HG03064 (cell line): ENCODE data around the gene CCR6.
"Not testable (repeated sequence)": the region's sequence is repeated elsewhere in the genome, so short reads cannot be mapped to it uniquely, and the experiment has no call there.

Experiments used
- ATAC-seq: cut with Tn5 transposase; IDR thresholded peaks from one replicate; pipeline ENCODE4 v1.9.1; 2021; ENCODE audit warnings: low read depth; ENCODE audit not compliant: unreplicated experiment

Gene CCR6

DNA sequence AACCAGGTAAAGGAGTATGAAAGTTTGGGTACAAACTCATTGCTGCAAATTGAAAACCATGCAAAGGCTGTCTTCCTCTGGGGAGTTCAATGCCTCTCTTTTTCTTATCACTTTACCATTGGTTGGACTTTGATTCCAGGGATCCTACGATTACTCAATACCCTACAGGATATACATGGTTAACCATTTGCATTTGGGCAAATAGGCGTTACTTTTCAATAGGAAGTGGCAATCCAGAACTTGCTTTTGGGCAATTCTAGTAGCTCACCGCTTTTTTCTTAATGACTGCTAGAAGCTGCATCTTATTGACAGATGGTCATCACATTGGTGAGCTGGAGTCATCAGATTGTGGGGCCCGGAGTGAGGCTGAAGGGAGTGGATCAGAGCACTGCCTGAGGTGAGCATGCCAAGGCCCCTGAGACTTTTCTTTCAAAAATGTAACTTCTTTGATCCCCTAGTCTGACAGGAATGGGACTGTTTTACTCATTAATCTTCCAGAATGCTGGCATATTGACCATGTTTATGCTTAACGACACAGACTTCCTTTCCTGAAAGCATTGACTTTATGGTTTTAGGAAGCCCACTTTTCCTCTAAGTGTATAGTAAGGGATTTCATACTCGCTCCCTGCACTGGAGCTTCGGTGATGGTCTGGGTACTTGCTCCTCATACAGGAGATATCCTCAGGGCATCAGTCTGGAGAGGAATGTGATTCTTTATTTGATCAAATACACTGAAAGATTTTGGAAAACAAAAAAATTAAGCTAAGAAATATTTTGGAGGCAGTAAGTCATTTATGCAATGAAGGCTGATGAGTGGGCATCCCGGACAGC lies at the start of gene CCR6:
Gene CCR6, plus strand, starts transcription at position 270 of the 831 bp plus-strand sequence. CDS start 13,039 bp downstream, outside the sequence.
- ATAC-seq = peak; percentile 16

DNA sequence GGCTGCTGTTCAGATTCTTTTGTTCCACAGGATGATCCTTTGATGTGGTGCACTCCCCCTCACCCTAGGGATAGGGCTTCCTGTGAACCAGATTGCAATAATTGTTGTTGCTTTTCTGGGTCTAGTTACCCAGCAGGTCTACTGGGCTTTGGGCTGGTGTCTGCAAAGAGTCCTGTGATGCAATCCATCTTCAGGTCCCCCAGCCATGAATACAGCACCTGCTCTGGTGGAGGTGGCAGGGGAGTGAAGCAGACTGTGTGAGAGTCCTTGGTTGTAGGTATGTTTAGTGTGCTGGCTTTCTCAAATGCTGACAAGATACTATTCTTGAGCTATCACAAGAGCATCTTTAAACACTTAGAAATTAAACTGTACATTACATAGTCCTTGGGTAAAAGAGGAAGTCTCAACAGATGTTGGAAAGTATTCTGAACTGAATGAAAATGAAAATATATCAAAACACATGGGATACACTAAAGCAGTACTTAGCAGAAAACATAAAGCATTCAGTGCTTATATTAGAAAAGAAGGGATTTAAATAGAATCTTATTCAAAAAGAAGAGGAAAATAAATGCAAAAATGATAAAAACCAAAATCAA lies 49.1 kb upstream of the CCR6 start:
- ATAC-seq = no peak

DNA sequence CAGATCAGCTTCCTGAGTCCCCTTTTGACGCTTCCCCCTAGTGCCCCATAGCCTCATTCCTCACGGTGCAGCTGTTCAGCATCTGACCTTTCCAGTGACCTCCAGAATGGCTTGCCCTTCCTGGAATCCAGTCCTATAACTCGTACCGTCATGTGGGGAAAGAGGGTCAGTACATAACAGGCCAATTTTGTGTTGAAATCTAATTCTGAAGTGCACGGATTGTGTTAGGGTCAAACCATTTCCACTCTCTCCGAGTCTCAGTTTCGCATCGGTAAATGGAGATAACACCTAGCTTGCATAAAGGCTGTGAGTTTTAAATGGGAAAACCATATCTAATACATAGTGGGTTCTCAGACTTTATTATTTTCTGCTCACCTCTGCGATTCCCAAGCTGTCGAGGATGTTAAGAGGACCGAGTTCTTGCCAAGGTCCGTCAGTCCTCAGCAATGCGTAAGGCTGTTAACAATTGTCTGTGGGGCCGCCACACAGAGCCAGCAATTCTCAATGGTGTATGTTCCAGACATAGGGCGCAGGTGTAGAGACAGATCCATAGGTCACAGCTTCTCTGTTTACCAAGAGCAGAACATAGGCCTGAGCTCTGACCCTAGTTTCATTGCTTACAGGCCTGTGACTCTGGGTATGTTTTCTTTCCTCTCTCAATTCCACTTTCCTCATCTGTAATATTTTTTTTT lies 45.5 kb upstream of the CCR6 start:
- ATAC-seq = no peak

DNA sequence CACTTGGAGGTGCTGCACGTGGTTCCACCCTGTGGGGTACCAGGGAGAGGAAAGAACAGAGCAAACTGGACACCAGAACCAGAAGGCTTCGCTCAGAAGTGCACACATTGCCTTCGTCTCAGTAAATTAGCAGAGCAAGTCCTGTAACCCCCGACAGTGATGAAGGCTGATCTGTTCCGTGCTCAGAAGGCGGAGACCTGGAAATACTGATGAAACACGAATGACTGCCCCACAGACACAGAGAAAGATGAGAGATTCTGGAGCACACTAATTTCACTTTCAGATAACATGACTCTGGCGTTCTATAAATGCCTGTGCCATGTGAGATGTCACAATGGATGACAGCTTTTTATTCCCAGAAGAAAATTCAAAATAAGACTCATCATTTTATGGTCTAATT lies 44.2 kb upstream of the CCR6 start:
- ATAC-seq = no peak

DNA sequence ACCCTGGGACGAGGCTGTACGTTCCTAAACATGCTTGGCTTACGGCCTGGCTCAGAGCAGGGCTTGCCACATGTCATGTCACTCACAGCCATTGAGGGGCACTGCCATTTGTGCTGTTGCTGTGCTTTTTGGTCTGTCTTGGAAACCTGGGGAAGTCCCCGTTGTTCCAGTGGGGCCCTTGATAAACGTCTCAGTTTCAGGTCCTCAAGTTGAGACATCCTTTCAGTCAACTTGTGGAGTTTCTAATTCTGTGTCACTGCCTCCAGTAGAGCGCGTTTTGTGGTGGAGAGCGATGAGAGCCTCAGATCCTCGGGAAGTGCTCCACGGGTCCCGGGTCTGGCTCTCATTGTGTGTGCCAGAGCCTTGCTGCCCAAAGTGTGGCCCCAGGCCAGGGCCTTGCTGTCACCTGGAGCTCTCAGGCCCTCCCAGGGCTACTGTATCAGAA lies 43.0 kb upstream of the CCR6 start:
- peak; percentile 98 for ATAC-seq

DNA sequence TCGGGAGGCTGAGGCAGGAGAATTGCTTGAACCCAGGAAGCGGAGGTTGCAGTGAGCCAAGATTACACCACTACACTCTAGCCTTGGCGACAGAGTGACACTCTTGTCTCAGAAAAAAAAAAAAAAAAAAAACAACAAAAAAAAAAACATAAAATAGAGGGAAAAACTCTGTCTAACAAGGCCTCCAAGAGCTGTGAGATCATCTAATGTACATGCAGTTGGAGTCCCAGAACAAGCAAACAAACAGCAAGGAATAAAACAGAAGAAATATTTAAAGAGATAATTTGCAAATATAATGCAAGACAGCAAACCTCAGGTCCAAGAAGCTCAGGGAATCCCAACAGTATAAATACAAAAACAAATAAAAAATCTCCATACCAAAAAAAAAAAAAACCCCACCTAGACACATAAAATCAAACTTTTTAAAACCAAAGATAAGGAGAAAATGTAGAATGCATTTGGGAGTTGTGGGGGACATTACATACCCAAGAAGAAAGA lies 35.0 kb upstream of the CCR6 start:
- no peak for ATAC-seq

DNA sequence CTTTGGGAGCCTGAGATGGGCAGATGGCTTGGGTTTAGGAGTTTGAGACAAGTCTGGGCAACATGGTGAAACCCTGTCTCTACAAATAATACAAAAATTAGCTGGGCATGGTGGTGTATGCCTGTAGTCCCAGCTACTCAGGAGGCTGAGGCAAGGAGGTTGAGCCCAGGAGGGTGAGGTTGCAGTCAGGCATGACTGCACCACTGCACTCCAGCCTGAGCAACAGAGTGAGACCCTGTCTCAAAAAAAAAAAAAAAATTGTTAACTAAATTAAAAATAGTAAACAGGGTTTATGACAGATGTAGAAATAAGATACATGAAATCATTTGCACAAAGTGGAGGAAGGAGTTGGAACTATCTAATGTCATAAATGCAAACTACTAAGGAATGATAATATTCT lies 34.2 kb upstream of the CCR6 start:
- ATAC-seq = not testable (repeated sequence)

DNA sequence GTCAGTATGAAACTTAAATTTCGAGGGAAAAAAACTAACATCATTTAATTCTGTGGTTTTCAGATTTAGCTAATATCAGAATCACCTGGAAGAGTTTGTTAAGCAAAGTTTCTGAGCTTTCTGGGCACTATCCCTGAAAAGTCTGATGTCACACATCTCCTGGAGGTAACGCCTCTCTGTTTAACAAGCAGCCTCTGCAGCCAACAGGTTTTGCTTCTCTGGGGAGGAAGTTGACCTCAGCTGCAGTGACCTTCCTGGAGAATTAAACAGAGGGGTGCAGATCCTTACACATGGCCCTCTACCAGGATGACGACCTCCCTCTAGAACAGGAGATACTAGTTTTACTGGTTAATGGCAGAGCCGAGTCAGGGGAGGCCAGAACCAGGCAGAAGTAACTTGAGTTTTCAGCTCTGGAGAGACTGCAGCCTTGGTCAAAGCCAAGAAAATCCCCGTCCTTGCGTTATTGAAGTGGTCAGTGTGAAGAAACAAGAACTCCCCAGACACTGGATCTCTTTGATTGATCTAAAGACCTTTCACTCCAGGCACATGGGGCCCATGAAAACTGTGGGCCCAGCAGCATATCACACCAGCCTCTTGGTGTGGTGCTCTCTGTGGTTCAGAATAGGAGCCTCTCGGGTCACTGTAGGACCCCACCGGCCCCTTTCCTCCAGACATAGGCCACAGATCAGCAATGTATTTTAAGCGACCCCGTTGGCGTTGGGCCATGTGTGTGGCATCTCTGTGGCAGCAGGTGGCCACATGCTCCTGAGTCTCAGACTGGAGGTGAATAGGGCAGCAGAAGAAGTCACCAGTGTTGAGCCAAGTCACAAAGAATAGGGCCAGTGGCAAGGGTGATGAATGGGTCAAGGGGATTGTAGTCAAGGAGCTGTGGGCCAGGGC lies 33.4 kb upstream of the CCR6 start:
- no peak for ATAC-seq

DNA sequence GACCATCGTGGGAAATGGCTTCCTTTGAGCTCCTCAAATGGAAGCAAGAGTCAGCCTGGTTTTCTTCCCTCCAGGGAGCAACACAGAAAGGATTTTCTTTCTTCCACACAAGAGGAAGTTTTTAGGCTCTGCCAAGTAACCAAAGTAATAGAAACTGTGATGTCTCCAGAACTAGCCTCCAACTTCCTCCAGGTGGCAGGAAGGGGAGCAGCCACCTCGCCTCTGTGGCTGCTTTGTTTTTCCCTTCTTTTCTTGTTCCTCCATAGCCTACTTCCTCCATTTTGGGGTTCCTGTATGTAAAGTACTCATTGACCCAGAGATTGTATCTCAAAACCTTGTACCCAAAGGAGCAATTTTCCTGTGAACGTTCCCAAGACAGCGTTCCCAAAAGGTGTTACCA lies 32.7 kb upstream of the CCR6 start:
- ATAC-seq = no peak

DNA sequence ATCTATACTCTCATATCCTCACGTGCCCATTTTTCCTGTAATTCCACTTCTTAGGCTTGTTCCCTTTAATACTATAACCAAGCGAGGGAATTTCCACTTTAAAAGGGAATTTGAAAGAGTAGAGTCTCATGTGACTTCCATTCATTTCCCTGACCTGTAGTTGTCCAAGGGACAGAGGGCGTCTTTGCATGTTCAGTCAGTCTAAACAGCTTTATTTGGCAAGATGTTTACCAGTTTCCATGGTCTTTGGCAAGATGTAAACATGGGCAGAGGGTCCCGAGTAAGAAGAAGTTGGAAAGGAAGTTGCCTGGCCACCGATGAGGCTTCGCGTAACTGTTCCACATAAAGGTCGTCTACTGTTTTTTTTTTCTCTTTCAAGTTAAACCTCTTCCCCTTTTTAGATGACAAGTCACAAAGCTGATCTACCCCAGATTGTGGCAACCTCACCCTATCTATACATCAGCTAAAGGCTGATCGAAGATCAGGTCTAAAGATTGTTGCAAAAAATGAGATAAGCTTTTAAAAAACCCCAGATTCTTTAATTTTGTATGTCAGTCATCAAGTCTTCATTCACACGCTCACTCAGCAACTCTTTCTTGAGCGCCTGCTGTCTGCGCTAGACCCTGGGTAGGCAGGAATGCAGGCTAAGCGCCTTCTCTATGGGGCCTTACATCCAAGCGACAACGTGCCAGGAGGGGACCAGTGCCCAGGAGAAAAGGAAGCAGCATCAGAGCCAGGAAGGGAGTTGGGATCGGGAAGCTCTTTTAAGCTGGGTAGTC lies 31.7 kb upstream of the CCR6 start:
- no peak for ATAC-seq

DNA sequence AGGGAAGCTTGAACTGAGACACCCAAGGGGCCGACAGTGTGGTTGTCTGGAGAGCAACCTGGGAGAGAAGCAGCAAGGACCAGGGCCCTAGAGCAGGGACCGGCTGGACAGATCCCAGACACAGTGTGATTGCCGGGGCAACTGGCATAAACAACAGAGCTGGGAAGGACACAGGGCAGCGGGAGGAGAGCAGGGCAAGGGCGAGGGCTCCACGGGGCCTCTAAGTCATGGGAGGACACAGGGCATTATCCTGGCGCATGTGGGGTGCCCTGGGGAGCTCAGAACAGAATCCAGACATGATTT lies 31.1 kb upstream of the CCR6 start:
- ATAC-seq = no peak

DNA sequence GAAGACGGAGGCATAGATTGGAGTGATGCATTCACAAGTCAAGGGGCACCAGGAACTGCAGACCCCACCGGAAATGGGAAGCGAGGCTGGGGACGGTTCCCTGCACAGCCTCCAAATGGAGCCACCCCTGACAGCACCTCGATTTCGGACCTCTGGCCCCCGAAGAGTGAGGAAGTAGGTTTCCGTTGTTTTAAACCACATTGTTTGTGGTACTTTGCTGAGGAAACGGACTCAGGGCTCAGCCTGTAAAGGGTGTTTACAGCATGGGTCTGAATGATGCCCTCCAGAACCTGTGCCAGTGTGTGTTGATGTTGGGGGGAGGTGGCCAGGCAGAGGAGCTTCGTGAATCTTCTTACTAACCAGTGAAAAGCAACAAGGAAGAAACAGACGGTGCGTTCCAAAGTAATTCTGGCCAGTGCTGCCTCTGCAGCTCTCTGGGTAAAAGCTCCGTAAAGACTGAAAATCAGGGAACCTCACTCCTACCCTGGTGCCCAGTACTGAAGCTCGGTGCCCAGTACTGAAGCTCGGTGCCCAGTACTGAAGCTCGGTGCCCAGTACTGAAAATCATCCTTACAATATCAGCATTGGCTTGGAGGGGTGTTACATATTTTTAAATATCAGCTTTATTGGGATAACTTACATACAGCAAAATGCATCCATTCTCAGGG lies 30.1 kb upstream of the CCR6 start:
- no peak for ATAC-seq

DNA sequence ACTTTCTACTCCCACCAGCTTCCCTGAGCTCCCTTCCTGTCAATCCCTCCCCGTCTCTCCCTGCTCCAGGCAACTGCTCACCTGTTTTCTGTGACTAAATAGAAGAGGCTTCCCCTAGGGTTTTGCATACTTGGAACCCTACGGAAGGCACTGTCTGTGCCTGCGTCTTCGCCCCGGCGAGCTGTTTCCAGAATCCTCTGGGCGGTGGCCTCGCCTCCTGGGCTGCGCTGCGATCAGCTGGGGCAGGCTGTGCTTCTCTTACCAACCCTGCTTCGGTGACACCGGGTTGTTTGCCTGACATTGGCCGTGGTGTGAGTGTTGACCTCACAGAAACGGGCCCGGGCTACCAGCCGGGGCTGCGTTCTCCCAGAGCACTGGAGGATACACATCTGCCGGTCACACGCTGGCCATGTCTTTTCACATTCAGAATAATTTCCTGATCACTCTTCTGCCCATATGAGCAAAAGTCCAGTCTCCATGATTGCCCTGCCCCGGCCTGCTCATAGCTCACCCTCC lies 29.4 kb upstream of the CCR6 start:
- ATAC-seq = no peak

DNA sequence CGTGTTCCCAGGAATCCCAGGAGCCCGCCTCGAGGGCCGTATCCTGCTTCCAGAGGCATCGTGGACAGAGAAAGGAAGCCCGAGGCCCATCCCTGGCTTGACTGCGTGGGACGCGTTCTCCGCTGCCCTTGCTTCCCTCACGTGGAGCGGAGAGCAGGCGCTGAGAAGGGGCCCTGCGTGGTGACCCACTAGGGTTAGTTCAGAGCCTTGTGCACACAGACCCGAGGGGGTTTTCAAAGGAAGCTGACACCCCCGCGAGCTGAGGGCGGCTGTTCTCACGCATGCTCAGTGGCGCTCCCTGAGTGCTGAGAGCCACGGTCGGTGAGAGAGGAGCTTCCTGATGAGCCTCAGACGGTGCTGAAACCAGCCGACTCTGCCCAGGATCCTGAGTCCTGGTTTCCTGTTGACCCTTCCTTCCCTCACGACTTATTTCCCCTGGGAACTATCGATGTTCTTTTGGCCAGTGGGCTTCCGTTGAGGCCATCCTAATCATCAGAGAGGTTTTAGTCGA lies 28.9 kb upstream of the CCR6 start:
- ATAC-seq = peak; percentile 35

DNA sequence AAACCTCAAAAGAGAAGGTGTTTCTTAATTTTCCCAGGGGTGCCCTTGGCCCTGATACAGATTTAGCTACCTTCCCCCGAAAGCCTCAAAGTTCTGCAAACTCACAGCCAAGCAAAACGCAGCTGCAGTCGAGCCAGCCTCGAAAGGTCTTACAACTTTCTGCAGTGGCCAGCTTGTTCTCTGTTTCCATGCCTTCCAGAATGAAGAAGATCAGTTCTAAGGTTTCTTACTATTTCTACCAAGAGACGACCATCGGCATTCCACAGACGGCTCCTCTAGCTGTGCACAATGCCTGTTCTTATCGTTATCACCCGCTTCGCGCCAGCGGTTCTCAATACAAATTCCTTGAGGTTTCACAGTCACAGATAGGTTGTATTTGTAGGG lies 28.5 kb upstream of the CCR6 start:
- ATAC-seq = peak; percentile 23

DNA sequence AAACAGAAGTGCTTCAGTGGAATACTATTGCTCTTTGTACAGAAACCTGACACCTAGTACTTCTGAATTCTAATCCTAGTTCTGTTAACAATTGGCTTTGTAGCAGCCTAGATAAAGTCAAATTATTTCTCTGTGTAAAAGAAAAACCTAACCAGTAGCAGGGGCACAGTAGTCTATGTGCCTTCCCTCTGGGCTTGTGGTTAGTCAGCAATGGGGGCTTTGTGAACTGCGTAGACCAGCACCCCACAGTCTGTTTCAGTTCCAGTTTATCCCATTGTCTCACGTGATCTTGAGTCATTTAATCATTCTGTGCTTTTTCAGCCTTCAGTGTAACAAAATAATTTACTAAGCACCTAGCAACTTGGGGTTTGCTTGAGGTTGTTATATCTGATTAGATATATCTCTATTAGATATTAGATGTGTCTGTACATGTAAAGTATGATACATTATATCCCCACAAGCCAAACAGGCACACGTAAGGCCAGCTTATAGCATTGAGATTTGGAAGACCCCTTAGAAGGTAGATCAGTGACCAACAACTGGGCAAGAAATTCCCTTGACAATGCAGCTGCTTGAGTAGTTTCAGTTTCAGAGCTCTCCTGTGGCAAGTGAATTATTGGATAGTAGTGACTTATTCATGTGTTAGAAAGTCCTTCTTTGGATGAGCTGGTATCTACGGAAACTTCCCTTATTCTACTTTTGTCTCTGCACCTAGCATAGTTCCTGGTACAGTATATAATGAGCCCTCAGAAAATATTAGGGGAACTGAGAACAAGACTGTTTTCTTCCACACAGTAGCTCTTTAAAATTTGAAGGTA lies 27.9 kb upstream of the CCR6 start:
- peak; percentile 55 for ATAC-seq

DNA sequence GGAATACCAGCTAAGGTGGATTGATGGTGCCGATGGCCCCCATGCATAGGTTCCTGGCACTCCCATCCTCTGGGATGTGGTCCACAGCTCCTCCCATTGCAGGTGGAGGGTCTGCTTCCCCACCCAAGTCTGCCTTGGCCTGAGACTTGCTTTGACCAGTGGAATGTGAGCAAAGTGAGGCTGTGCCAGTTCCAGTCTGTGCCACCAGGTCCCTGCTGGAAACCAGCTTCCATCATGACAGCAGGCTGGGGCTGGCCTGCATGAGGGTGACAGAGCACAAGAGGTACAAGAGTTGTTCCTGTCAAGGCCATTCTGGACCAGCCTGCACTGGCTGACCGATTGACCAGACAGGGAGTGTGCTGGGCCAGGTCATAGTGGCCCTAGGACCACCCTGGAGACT lies 27.0 kb upstream of the CCR6 start:
- no peak for ATAC-seq

DNA sequence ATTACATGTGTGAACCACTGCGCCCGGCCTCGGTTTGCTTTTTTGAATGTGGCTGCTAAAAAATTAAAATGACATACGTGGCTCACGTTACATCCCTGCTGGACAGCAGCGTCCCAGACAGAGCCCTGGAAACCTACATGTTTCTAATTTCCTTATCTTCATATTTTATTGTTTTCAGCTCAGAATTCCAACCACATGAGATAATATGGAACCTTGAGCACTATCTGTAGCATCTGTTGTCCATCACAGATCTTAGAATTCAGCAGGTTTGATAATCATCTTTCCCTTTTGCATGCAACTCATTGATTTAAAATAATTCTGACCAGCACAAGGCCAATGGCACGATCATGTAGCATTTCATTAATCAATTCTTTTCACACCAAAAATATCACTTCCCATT lies 25.9 kb upstream of the CCR6 start:
- no peak for ATAC-seq
